ENCODE measurements around the gene VPS26A. TPM values are rescaled to one million over a fixed set of nuclear protein-coding genes. Genes with fewer than 3 reads are reported as not detected.

VPS26A gene
- total RNA-seq, 1 experiment from 2014 or later: 37.4 TPM

- no peak for TF ChIP-seq AFF4 (CRISPR knock-in tag; IDR thresholded peaks at IDR 0.05; ENCODE audit: borderline replicate concordance)
- no peak for TF ChIP-seq GRHL2 (CRISPR knock-in tag; IDR thresholded peaks at IDR 0.05; ENCODE audit: insufficient replicate concordance, severe bottlenecking)
- no peak for TF ChIP-seq ZNF396 (CRISPR knock-in tag; IDR thresholded peaks at IDR 0.05; ENCODE audit: borderline replicate concordance)
- TF ChIP-seq ATF6 (CRISPR knock-in tag; IDR thresholded peaks at IDR 0.05): no peak
- TF ChIP-seq FOXP1 (CRISPR knock-in tag; IDR thresholded peaks at IDR 0.05; ENCODE audit: borderline replicate concordance): peak; percentile 23; the same call in 1 of the 2 replicates
- no peak for TF ChIP-seq ZNF121 (CRISPR knock-in tag; IDR thresholded peaks at IDR 0.05)
- no peak for TF ChIP-seq ZNF263 (CRISPR knock-in tag; IDR thresholded peaks at IDR 0.05; ENCODE audit: low read depth)
- TF ChIP-seq NR1H2 (CRISPR knock-in tag; IDR thresholded peaks at IDR 0.05): no peak
- no peak for TF ChIP-seq ATF3 (CRISPR knock-in tag; conservative IDR thresholded peaks at IDR 0.05)
- peak; percentile 46; the same call in 1 of the 2 replicates for TF ChIP-seq E2F5 (CRISPR knock-in tag; IDR thresholded peaks at IDR 0.05)
- peak; percentile 23; the same call in 1 of the 2 replicates for TF ChIP-seq SP1 (CRISPR knock-in tag; conservative IDR thresholded peaks at IDR 0.05)
- no peak for TF ChIP-seq E2F1 (CRISPR knock-in tag; IDR thresholded peaks at IDR 0.05)
- no peak for TF ChIP-seq TCF7 (CRISPR knock-in tag; IDR thresholded peaks at IDR 0.05; ENCODE audit: low read depth)
- TF ChIP-seq PRRX2 (CRISPR knock-in tag; IDR thresholded peaks at IDR 0.05): no peak
- TF ChIP-seq TEAD1 (CRISPR knock-in tag; IDR thresholded peaks at IDR 0.05): peak; percentile 47; the same call in 1 of the 2 replicates
- TF ChIP-seq GABPB1 (CRISPR knock-in tag; IDR thresholded peaks at IDR 0.05): 0 out of 2 replicates have a peak, but pooled peaks have one; percentile 34
- no peak for TF ChIP-seq ZNF512 (CRISPR knock-in tag; IDR thresholded peaks at IDR 0.05; ENCODE audit: borderline replicate concordance)
- no peak for TF ChIP-seq ZNF317 (CRISPR knock-in tag; IDR thresholded peaks at IDR 0.05; ENCODE audit: borderline replicate concordance, low read depth)
- TF ChIP-seq ATF1 (CRISPR knock-in tag; IDR thresholded peaks at IDR 0.05): peak; percentile 62; the same call in 1 of the 2 replicates
- peak; percentile 91 for TF ChIP-seq KAT7 (CRISPR knock-in tag; IDR thresholded peaks at IDR 0.05; ENCODE audit: borderline replicate concordance)
- TF ChIP-seq SMAD3 (CRISPR knock-in tag; IDR thresholded peaks at IDR 0.05; ENCODE audit: borderline replicate concordance): 0 out of 2 replicates have a peak, but pooled peaks have one; percentile 11
- no peak for TF ChIP-seq NFATC4 (CRISPR knock-in tag; IDR thresholded peaks at IDR 0.05)
Measured at GRCh38 chr10:69179743-69180524, 56.0 kb downstream of the VPS26A start, which contains the start of gene SUPV3L1 (continued).
